Thymus (tissue), 14 donors: ENCODE data around the gene RABEPK. TPM values are rescaled to one million over a fixed set of nuclear protein-coding genes. Genes with fewer than 3 reads are reported as not detected.
"Not testable (repeated sequence)": the region's sequence is repeated elsewhere in the genome, so short reads cannot be mapped to it uniquely, and the experiment has no call there.

Source experiments
- DNase-seq, 9 donors: peaks; one replicate each; pipeline ENCODE4 v3.0.0-alpha.2; 2013; ENCODE audit warnings: low spot score in 9 of 9, low read depth in 6 of 9, missing footprints in 1 of 9
- H3K27ac ChIP-seq, 2 donors: one replicate each; pipeline ENCODE4 v1.5.1; 2013; ENCODE audit warnings: control low read depth in 1 of 2, low read depth in 1 of 2, low read length in 1 of 2, mild to moderate bottlenecking in 1 of 2, moderate library complexity in 1 of 2
- H3K27me3 ChIP-seq, 2 donors: one replicate each; pipeline ENCODE4 v1.5.1; 2013; ENCODE audit warnings: low read length in 1 of 2; ENCODE audit not compliant: control insufficient read depth in 2 of 2, insufficient read depth in 1 of 2
- H3K36me3 ChIP-seq, 2 donors: one replicate each; pipeline ENCODE4 v1.5.1; 2013; ENCODE audit warnings: low read length in 1 of 2, mild to moderate bottlenecking in 1 of 2, moderate library complexity in 1 of 2; ENCODE audit not compliant: control insufficient read depth in 2 of 2, insufficient read depth in 2 of 2
- H3K4me1 ChIP-seq, 2 donors: one replicate each; pipeline ENCODE4 v1.5.1; 2013; ENCODE audit warnings: low read length in 2 of 2; ENCODE audit not compliant: control insufficient read depth in 2 of 2, insufficient read depth in 2 of 2
- H3K4me3 ChIP-seq, 2 donors: one replicate each; pipeline ENCODE4 v1.5.1; 2013; ENCODE audit warnings: low read length in 2 of 2, control low read depth in 1 of 2, mild to moderate bottlenecking in 1 of 2
- H3K9me3 ChIP-seq, 2 donors: one replicate each; pipeline ENCODE4 v1.5.1; 2013; ENCODE audit warnings: low read length in 1 of 2, mild to moderate bottlenecking in 1 of 2; ENCODE audit not compliant: control insufficient read depth in 2 of 2, insufficient read depth in 1 of 2
- WGBS: extraction: QIAGEN DNeasy Blood & Tissue Kit; methylation state at CpG from one replicate; pipeline ENCODE4 v1.1.7; 2013; 5-methylcytosine and 5-hydroxymethylcytosine counted together
- long read RNA-seq, 10 donors: transcript quantifications; one replicate each; lab custom pipeline, GENCODE V29; 2026
- polyA plus RNA-seq: library from polyadenylated mRNA; stranded (reverse); fragments of 200-250 nt; gene quantifications from one replicate; pipeline ENCODE4 v1.2.3, GENCODE V29; 2013
- total RNA-seq: library from RNA; stranded (reverse); fragments of 120-200 nt; gene quantifications from one replicate; pipeline ENCODE4 v1.2.4, GENCODE V29; 2013
- donor health status: healthy.

RABEPK gene, protein sequence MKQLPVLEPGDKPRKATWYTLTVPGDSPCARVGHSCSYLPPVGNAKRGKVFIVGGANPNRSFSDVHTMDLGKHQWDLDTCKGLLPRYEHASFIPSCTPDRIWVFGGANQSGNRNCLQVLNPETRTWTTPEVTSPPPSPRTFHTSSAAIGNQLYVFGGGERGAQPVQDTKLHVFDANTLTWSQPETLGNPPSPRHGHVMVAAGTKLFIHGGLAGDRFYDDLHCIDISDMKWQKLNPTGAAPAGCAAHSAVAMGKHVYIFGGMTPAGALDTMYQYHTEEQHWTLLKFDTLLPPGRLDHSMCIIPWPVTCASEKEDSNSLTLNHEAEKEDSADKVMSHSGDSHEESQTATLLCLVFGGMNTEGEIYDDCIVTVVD
- total RNA-seq (25.7 TPM), polyA plus RNA-seq (19.5 TPM)
- long read RNA-seq, donor 1, partial matches to known transcripts: 14 of 32 reads
- long read RNA-seq, donor 1, other reads (novel, unspliced or antisense): 17 of 32 reads
- long read RNA-seq, donor 2: 0 reads
- long read RNA-seq, donor 3, transcript RABEPK-202 (8 exons, 1,504 nt): major isoform, 7 of 11 reads
- long read RNA-seq, donor 3, partial matches to known transcripts: 0 of 11 reads
- long read RNA-seq, donor 3, other reads (novel, unspliced or antisense): 0 of 11 reads
- long read RNA-seq, donor 4, partial matches to known transcripts: 115 of 219 reads
- long read RNA-seq, donor 4, other reads (novel, unspliced or antisense): 101 of 219 reads
- long read RNA-seq, donor 5, partial matches to known transcripts: 0 of 8 reads
- long read RNA-seq, donor 5, other reads (novel, unspliced or antisense): 0 of 8 reads
- long read RNA-seq, donor 6, transcript RABEPK-204 (9 exons, 1,466 nt): major isoform, 6 of 8 reads
- long read RNA-seq, donor 6, partial matches to known transcripts: 0 of 8 reads
- long read RNA-seq, donor 6, other reads (novel, unspliced or antisense): 0 of 8 reads
- long read RNA-seq, donor 7, partial matches to known transcripts: 82 of 244 reads
- long read RNA-seq, donor 7, other reads (novel, unspliced or antisense): 157 of 244 reads
- long read RNA-seq, donor 8, partial matches to known transcripts: 0 of 2 reads
- long read RNA-seq, donor 8, other reads (novel, unspliced or antisense): 0 of 2 reads
- long read RNA-seq, donor 9, partial matches to known transcripts: 266 of 269 reads
- long read RNA-seq, donor 9, other reads (novel, unspliced or antisense): 0 of 269 reads
- long read RNA-seq, donor 10, partial matches to known transcripts: 0 of 1 reads
- long read RNA-seq, donor 10, other reads (novel, unspliced or antisense): 0 of 1 reads

- Histone ChIP-seq H3K27ac (peak within 1 kb of the TSS; percentile 91 to 93), H3K9me3 (no peaks in the 10 kb centered on the region), H3K27me3 (no peaks in the 10 kb centered on the region), H3K4me1 (peaks cover 21 to 34% of the 10 kb centered on the region in 2 donors), H3K4me3 (peak within 1 kb of the TSS; percentile 94 to 98), H3K36me3 (peaks cover 0 to 6% of the 10 kb centered on the region in 2 donors)
- DNase-seq: peak; percentile 78 to 95 (median 87)
- 1% methylated on average over 51 of the region's 51 CpGs for WGBS
Measured at GRCh38 chr9:125200216-125201047, at the start of gene RABEPK. Gene RABEPK (plus strand): TSS chr9:125200542. CDS start chr9:125203014, 2,472 bp downstream.

GRCh38 chr9:125151730-125152129 is 48.6 kb upstream of the RABEPK start:
- peaks cover 39 to 55% of the 10 kb centered on the region in 2 donors for H3K36me3 ChIP-seq
- no peak for DNase-seq
- no peak overlapping the region for H3K4me3 ChIP-seq
- H3K27me3 ChIP-seq: no peaks in the 10 kb centered on the region
- no peak overlapping the region for H3K27ac ChIP-seq
- 91% methylated on average over 2 of the region's 2 CpGs for WGBS
- H3K9me3 ChIP-seq: no peaks in the 10 kb centered on the region
- no peaks in the 10 kb centered on the region for H3K4me1 ChIP-seq

DNA sequence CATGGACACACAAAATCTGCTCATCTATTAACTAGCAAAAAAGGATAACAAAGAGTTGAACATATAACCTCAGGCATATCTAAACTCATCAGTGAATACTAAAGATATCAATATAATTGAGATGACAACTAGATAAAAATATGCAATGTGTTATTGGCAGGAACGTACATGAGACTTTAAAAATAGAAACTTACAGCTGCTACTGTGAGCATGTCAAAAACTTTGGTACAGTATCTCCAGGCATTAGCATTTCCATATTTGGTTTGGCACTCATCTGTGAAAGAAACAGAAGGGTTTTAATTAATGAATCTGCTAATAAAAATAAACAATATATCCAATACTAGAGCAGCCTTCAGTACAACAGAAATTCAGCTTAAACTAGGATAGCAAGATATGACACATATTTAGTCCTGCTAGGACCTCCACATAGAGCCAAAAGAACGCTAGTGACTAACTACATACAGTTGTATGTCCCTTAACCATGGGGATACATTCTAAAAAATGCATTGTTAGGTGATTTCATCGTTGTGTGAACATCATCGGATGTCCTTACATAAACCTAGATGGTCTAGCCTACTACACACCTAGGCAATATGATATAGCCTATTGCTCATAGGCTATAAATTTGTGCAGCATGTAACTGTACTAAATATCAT is 46.5 kb upstream of the RABEPK start:
- 97% methylated on average over 4 of the region's 4 CpGs for WGBS
- Histone ChIP-seq H3K36me3 (peaks cover 45 to 67% of the 10 kb centered on the region in 2 donors), H3K27ac (no peak overlapping the region), H3K4me3 (no peak overlapping the region), H3K9me3 (no peaks in the 10 kb centered on the region), H3K27me3 (no peaks in the 10 kb centered on the region), H3K4me1 (no peaks in the 10 kb centered on the region)
- DNase-seq: no peak

DNA sequence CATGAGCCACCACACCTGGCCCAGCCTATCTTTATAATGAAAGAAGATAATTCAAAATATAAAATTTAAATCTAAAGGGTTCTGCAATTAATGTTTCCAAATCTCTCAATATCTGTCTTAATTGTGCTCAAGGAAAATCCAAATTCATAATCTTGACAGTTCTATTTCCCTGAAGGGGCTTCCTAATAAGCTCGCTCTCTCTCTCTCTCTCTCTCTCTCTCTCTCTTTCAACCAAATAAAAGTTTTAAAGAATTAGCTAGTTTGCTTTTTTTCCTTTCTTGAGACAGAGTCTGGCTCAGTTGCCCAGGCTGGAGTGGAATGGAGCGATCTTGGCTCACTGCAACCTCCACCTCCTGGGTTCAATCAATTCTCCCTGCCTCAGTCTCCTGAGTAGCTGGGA is 43.8 kb upstream of the RABEPK start:
- Histone ChIP-seq H3K4me3 (no peak overlapping the region), H3K27ac (no peak overlapping the region), H3K4me1 (no peaks in the 10 kb centered on the region), H3K36me3 (peaks cover 32 to 58% of the 10 kb centered on the region in 2 donors), H3K27me3 (no peaks in the 10 kb centered on the region), H3K9me3 (no peaks in the 10 kb centered on the region)
- no peak for DNase-seq
- 98% methylated on average over 2 of the region's 2 CpGs for WGBS

- no peaks in the 10 kb centered on the region for H3K4me1 ChIP-seq
- no peak overlapping the region for H3K27ac ChIP-seq
Measured at GRCh38 chr9:125160750-125161149, 39.6 kb upstream of the RABEPK start.

GRCh38 chr9:125161284-125161918 is 38.9 kb upstream of the RABEPK start:
- DNase-seq: no peak
- Histone ChIP-seq H3K36me3 (peaks cover 6 to 31% of the 10 kb centered on the region in 2 donors), H3K4me3 (no peak overlapping the region), H3K4me1 (no peaks in the 10 kb centered on the region), H3K27ac (no peak overlapping the region), H3K9me3 (no peaks in the 10 kb centered on the region), H3K27me3 (no peaks in the 10 kb centered on the region)
- WGBS: 95% methylated on average over 3 of the region's 3 CpGs

More at GRCh38 chr9:125160750-125161149, 39.6 kb upstream of the RABEPK start:
- Histone ChIP-seq H3K4me3 (no peak overlapping the region), H3K9me3 (no peaks in the 10 kb centered on the region), H3K36me3 (peaks cover 6 to 31% of the 10 kb centered on the region in 2 donors), H3K27me3 (no peaks in the 10 kb centered on the region)
- no peak for DNase-seq

DNA sequence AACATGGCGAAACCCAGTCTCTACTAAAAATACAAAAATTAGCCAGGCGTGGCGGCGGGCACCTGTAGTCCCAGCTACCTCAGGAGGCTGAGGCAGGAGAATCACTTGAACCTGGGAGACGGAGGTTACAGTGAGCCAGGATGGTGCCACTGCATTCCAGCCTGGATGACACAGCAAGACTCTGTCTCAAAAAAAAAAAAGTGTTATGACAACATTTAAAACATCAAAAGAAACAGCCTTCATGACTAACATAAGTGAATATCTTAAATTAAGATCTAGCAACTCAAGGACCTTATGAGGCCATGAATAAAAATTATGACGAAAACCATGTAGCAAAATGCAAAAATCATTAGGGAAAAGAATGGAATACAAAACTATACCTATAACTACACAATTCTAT is 37.5 kb upstream of the RABEPK start:
- H3K9me3 ChIP-seq, H3K27ac ChIP-seq, H3K27me3 ChIP-seq, H3K4me3 ChIP-seq, DNase-seq, H3K4me1 ChIP-seq: not testable (repeated sequence)
- H3K36me3 ChIP-seq: peaks cover 5 to 26% of the 10 kb centered on the region in 2 donors
- WGBS: 98% methylated on average over 6 of the region's 6 CpGs
